GM21390 (cell line): Measurements from ENCODE around the gene SPAST.
"Not testable (repeated sequence)": the region's sequence is repeated elsewhere in the genome, so short reads cannot be mapped to it uniquely, and the experiment has no call there.

Experiments used
- ATAC-seq: cut with Tn5 transposase; IDR thresholded peaks from one replicate; pipeline ENCODE4 v1.9.1; 2021; ENCODE audit not compliant: unreplicated experiment

SPAST gene

GRCh38 chr2:32119161-32119560 is 55.8 kb downstream of the SPAST start:
- no peak for ATAC-seq

GRCh38 chr2:32124660-32125059 is 61.3 kb downstream of the SPAST start:
- ATAC-seq: no peak

- ATAC-seq: no peak
Observed at GRCh38 chr2:32128636-32129035, 65.3 kb downstream of the SPAST start.

- no peak for ATAC-seq
Observed at GRCh38 chr2:32129086-32129485, 65.7 kb downstream of the SPAST start.

- ATAC-seq: no peak
Observed at GRCh38 chr2:32135409-32135808, 72.1 kb downstream of the SPAST start.

GRCh38 chr2:32136097-32136496 is 72.7 kb downstream of the SPAST start:
- ATAC-seq: no peak

GRCh38 chr2:32151544-32151943 is 88.2 kb downstream of the SPAST start:
- not testable (repeated sequence) for ATAC-seq

- no peak for ATAC-seq
Observed at GRCh38 chr2:32159678-32160077, 96.3 kb downstream of the SPAST start.

- ATAC-seq: no peak
Observed at GRCh38 chr2:32161296-32161695, 97.9 kb downstream of the SPAST start.

GRCh38 chr2:32164254-32164653 is 100.9 kb downstream of the SPAST start:
- not testable (repeated sequence) for ATAC-seq

- not testable (repeated sequence) for ATAC-seq
Observed at GRCh38 chr2:32165027-32165347, 101.6 kb downstream of the SPAST start.

- ATAC-seq: no peak
Observed at GRCh38 chr2:32166115-32166574, 102.8 kb downstream of the SPAST start.

GRCh38 chr2:32168513-32168912 is 105.2 kb downstream of the SPAST start:
- peak; percentile 47 for ATAC-seq

GRCh38 chr2:32172870-32173269 is 109.5 kb downstream of the SPAST start:
- ATAC-seq: no peak

- no peak for ATAC-seq
Observed at GRCh38 chr2:32182667-32183066, 119.3 kb downstream of the SPAST start.

GRCh38 chr2:32189011-32189410 is 125.7 kb downstream of the SPAST start:
- ATAC-seq: no peak

- ATAC-seq: no peak
Observed at GRCh38 chr2:32192418-32192817, 129.1 kb downstream of the SPAST start.

- no peak for ATAC-seq
Observed at GRCh38 chr2:32200814-32201213, 137.5 kb downstream of the SPAST start.

GRCh38 chr2:32203428-32203827 is 140.1 kb downstream of the SPAST start:
- ATAC-seq: not testable (repeated sequence)
